HG02623 (cell line): Measurements from ENCODE around the gene FAT1.

Experiments used
- ATAC-seq: cut with Tn5 transposase; IDR thresholded peaks from one replicate; pipeline ENCODE4 v1.9.1; 2021; ENCODE audit warnings: moderate library complexity; ENCODE audit not compliant: unreplicated experiment

Gene FAT1

GRCh38 chr4:186537843-186538521, 185.7 kb downstream of the FAT1 start:
- ATAC-seq: no peak
